ENCODE results near the gene FERD3L.

- no peak for TF ChIP-seq POLR2AphosphoS5 (IDR thresholded peaks at IDR 0.05)
- no peak for TF ChIP-seq CTCF (IDR thresholded peaks at IDR 0.05)
- TF ChIP-seq POLR2A (IDR thresholded peaks at IDR 0.05), result no peak
These were observed 25.8 kb downstream of the FERD3L start for GRCh38 chr7:19119372-19119771.
